Upper lobe of right lung (tissue), 1 donor: Measurements from ENCODE around the gene THSD4. TPM values are rescaled to one million over a fixed set of nuclear protein-coding genes. Genes with fewer than 3 reads are reported as not detected.
"Not testable (repeated sequence)": the region's sequence is repeated elsewhere in the genome, so short reads cannot be mapped to it uniquely, and the experiment has no call there.

Experiments used
- ATAC-seq: fragments of 200-7000 bp; cut with Tn5 transposase; one replicate; pipeline ENCODE4 v1.9.1; 2020; ENCODE audit warnings: mild to moderate bottlenecking, moderate library complexity
- DNase-seq: peaks from one replicate; pipeline ENCODE4 v3.0.0-alpha.2; 2020
- H3K27ac ChIP-seq: fragments of 200-600 bp; one replicate; pipeline ENCODE4 v1.8.0; 2022
- H3K27me3 ChIP-seq: fragments of 200-600 bp; one replicate; pipeline ENCODE4 v1.8.0; 2022; ENCODE audit warnings: mild to moderate bottlenecking
- H3K36me3 ChIP-seq: fragments of 200-600 bp; one replicate; pipeline ENCODE4 v1.8.0; 2022
- H3K4me1 ChIP-seq: fragments of 200-600 bp; one replicate; pipeline ENCODE4 v1.8.0; 2022
- H3K4me3 ChIP-seq: fragments of 200-600 bp; one replicate; pipeline ENCODE4 v1.8.0; 2022; ENCODE audit warnings: mild to moderate bottlenecking
- H3K9me3 ChIP-seq: fragments of 200-600 bp; one replicate; pipeline ENCODE4 v1.8.0; 2022
- CTCF ChIP-seq: fragments of 200-600 bp; IDR thresholded peaks from one replicate; pipeline ENCODE4 v1.8.0; 2022; ENCODE audit warnings: antibody characterized with exemption
- intact Hi-C: fragments of 100-400 bp; cut with DNase I; formaldehyde crosslinking; loops from one replicate; pipeline ENCODE4 v1.11.0; 2022
- total RNA-seq: library from RNA; stranded (reverse); fragmentation: NEBNext Ultra II Directional; extraction: Animal tissue kit (Norgen Biotek cat#: 25700); gene quantifications from one replicate; pipeline ENCODE4 v1.2.1, GENCODE V29; 2021
- donor health status: DM: no; HTN: yes; CAD: no; lungs with severe emphysema.

Gene THSD4
- total RNA-seq, 1 donor from 2014 or later: 25.6 TPM

DNA sequence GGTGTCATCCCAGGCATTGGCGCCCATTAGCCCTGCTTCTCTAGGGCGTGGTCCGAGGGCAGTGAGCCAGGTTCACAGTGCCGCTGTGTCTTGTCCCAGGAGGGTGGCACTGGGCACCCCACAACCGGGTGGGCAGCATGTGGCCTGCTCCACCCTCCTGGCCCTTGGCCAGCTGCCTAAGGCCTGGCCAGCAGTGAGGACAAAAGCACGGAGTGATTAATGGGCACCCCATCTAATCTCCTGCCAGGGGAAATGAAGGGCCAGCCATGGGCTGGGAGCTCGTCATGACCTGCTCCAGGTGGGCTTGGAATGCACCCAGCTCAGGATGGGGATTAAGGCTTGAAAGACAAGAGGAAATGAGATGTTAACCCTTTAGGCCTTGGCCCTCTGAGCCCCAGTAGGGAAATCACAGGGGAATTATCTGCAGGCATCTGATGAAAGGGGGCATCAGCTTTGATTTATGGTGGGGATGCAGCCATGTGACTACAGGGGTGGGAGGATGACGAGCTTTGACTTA, 5.2 kb downstream of the THSD4 start:
- no peak for ATAC-seq

GRCh38 chr15:71121442-71121841, 6.2 kb downstream of the THSD4 start:
- no peak for TF ChIP-seq CTCF
- no peaks in the 10 kb centered on the region for H3K36me3 ChIP-seq
- H3K4me1 ChIP-seq: no peaks in the 10 kb centered on the region
- intact Hi-C loops: no loop called here
- no peak overlapping the region for H3K4me3 ChIP-seq
- no peak overlapping the region for H3K27ac ChIP-seq
- ATAC-seq (no peak), DNase-seq (no peak)
- no peaks in the 10 kb centered on the region for H3K27me3 ChIP-seq
- H3K9me3 ChIP-seq: no peaks in the 10 kb centered on the region

More for the DNA sequence above, 5.2 kb downstream of the THSD4 start:
- no peak for TF ChIP-seq CTCF
- H3K4me1 ChIP-seq: no peaks in the 10 kb centered on the region
- H3K27me3 ChIP-seq: no peaks in the 10 kb centered on the region
- H3K9me3 ChIP-seq: no peaks in the 10 kb centered on the region
- H3K36me3 ChIP-seq: no peaks in the 10 kb centered on the region
- DNase-seq: no peak
- intact Hi-C loops: no loop called here
- H3K4me3 ChIP-seq: no peak overlapping the region
- H3K27ac ChIP-seq: no peak overlapping the region

DNA sequence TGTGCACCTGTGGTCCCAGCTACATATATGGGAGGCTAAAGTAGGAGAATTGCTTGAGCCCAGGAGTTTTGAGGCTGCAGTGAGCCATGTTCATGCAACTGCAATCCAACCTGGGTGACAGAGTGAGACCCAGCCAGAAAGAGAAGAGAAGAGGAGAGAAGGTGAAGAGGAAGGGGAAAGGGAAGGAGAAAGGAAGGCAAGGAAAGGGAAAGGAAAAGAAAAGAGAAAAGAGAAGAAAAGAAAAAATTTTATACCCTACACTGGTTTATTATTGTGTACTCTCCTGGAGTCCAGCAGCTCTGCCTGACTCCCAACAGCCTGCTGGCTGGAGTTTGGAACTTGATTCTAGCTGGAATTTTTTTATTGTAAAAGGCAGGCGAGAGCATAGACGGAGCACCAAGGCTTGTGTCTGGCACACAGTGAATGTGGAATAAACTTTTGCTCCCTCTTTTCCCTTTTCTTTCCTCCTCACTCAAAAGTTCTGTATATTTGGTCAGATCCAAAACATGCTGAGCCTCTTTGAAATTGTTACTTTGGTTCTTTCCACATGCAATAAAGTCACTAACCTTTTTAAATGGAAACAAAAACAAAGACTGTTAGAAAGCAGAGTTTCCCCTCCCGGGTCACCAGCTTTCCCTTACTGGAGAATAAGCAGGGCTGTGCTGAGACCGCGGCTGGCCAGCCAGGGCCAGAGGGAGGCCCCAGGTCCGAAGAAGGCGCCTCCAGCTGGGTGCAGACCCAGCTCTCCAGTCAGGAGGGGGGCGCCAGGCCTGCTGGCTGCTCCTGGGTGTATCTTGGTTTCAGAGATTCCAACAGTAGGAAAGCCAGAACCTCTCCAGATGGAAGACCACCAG, 9.9 kb downstream of the THSD4 start:
- DNase-seq (no peak), ATAC-seq (no peak)
- Histone ChIP-seq H3K4me3 (no peak overlapping the region), H3K36me3 (no peaks in the 10 kb centered on the region), H3K4me1 (no peaks in the 10 kb centered on the region), H3K27me3 (no peaks in the 10 kb centered on the region), H3K9me3 (no peaks in the 10 kb centered on the region), H3K27ac (no peak overlapping the region)
- no peak for TF ChIP-seq CTCF
- intact Hi-C loops: no loop called here

GRCh38 chr15:71125831-71126450, 10.7 kb downstream of the THSD4 start:
- Histone ChIP-seq H3K27ac (no peak overlapping the region), H3K4me1 (no peaks in the 10 kb centered on the region), H3K4me3 (no peak overlapping the region), H3K36me3 (no peaks in the 10 kb centered on the region), H3K27me3 (no peaks in the 10 kb centered on the region), H3K9me3 (no peaks in the 10 kb centered on the region)
- intact Hi-C loops: no loop called here
- DNase-seq: no peak
- peak; percentile 14 for ATAC-seq
- no peak for TF ChIP-seq CTCF

- Histone ChIP-seq H3K9me3 (no peaks in the 10 kb centered on the region), H3K27me3 (no peaks in the 10 kb centered on the region), H3K27ac (no peak overlapping the region), H3K4me1 (no peaks in the 10 kb centered on the region), H3K36me3 (no peaks in the 10 kb centered on the region), H3K4me3 (no peak overlapping the region)
- DNase-seq (no peak), ATAC-seq (no peak)
- TF ChIP-seq CTCF: no peak
- intact Hi-C loops: no loop called here
These were observed 11.8 kb downstream of the THSD4 start for GRCh38 chr15:71127083-71127482.

- H3K27me3 ChIP-seq, H3K4me3 ChIP-seq, H3K9me3 ChIP-seq, H3K36me3 ChIP-seq, H3K4me1 ChIP-seq, intact Hi-C loops, DNase-seq, H3K27ac ChIP-seq, ATAC-seq: not testable (repeated sequence)
These were observed 12.9 kb downstream of the THSD4 start for GRCh38 chr15:71128159-71128558.
